IPS-18a (cell line): ENCODE results near the gene SELENOS.

Experiments used
- H3K27ac ChIP-seq: one replicate; pipeline ENCODE4 v1.5.1; 2013; ENCODE audit warnings: low read length
- H3K27me3 ChIP-seq: one replicate; pipeline ENCODE4 v1.6.1; 2013; ENCODE audit warnings: mild to moderate bottlenecking, low read length; ENCODE audit not compliant: control insufficient read depth, insufficient read depth
- H3K36me3 ChIP-seq: one replicate; pipeline ENCODE4 v1.6.1; 2013; ENCODE audit warnings: low read depth, low read length; ENCODE audit not compliant: control insufficient read depth
- H3K4me1 ChIP-seq: one replicate; pipeline ENCODE4 v1.6.1; 2013; ENCODE audit warnings: low read depth, low read length; ENCODE audit not compliant: control insufficient read depth
- H3K4me3 ChIP-seq: one replicate; pipeline ENCODE4 v1.5.1; 2013; ENCODE audit warnings: low read length
- H3K9ac ChIP-seq: one replicate; pipeline ENCODE4 v1.6.1; 2013; ENCODE audit warnings: mild to moderate bottlenecking, low read length, moderate library complexity
- H3K9me3 ChIP-seq: one replicate; pipeline ENCODE4 v1.6.1; 2013; ENCODE audit warnings: low read depth, low read length; ENCODE audit not compliant: control insufficient read depth

Gene SELENOS

DNA sequence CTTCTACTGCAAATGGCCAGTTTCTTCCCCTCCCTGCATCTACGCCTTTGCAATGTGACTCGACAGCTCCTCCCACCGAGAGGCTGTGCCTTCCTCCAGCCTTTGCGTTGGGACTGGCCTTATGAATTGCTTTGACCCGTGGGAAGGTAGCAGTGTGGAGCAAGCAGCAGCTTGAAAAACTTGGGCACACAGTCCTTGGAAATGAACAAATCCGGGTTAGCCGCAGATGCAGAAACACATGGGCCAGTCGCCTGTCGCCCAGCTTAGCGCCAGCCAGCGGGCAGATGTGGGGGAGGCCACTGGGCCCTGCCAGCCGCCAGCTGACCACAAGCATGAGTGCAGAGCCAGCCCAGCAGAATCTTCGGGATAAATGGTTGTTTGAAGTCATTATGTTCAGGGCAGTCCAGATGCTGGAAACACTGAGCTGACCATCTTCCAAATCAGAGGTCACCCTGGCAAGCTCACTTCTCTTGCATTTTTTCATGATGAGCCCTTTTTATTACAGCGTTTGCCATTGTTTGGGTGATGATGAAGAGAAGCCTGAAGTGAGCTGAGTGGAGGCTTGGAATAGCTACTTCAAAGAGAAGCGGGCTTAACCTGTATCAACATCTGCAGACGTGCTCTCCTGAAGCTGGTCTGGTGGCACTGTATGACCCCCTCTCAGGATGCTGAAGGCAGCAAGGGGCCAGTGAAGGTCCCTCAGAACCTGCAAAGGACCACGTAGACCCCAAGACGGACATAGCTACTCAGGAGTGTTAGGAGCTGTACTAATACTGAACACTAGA, 9.8 kb downstream of the SELENOS start:
- H3K4me1 ChIP-seq = peaks cover 3% of the 10 kb centered on the region
- no peak overlapping the region for H3K9ac ChIP-seq

DNA sequence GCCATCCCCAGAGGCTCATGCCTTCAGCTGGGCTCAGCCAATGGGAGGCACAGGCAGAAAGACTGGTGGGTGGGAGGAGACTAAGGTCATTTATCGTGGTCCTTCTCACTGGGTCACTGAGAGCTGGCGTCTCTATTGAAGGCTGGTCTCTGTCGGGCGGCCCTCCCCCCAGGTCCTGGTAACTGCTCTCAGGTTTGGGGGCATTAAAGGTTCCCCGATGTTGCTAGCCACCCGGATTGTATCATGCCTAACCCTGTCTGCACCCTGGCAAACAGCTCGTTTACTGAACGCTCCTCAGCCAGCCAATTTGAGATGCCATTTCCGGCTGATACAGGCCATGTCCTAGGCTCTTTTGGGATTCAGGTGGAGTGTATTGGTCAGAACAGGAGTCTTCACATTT, 10.5 kb downstream of the SELENOS start:
- Histone ChIP-seq H3K27ac (no peak overlapping the region), H3K9ac (no peak overlapping the region), H3K9me3 (no peaks in the 10 kb centered on the region), H3K36me3 (peaks cover 16% of the 10 kb centered on the region), H3K27me3 (no peaks in the 10 kb centered on the region), H3K4me3 (no peak overlapping the region), H3K4me1 (peaks cover 3% of the 10 kb centered on the region)

More for the DNA sequence above, 9.8 kb downstream of the SELENOS start:
- no peak overlapping the region for H3K4me3 ChIP-seq
- H3K36me3 ChIP-seq = peaks cover 23% of the 10 kb centered on the region
- no peak overlapping the region for H3K27ac ChIP-seq
- no peaks in the 10 kb centered on the region for H3K9me3 ChIP-seq
- H3K27me3 ChIP-seq = no peaks in the 10 kb centered on the region

DNA sequence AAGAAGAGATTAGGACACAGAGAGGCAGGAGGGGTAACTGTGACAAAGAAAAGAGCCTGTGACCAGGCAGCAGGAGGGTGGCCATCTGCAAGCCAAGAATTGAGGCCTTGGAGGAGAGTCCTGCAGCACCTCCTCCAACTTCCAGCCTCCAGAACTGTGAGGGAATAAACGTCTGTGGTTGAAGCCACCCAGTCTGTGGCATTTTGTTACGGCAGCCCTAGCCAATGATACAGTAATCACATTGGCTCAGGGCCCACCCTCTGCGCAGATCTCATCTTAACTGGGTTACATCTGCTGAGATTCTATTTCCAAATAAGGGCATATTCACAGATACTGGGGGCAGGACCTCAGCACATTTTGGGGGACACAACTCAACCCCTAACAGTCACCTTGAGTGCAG, 11.3 kb downstream of the SELENOS start:
- H3K27ac ChIP-seq = no peak overlapping the region
- H3K36me3 ChIP-seq = peaks cover 8% of the 10 kb centered on the region
- H3K4me3 ChIP-seq = no peak overlapping the region
- no peaks in the 10 kb centered on the region for H3K27me3 ChIP-seq
- H3K9me3 ChIP-seq = no peaks in the 10 kb centered on the region
- peaks cover 3% of the 10 kb centered on the region for H3K4me1 ChIP-seq
- H3K9ac ChIP-seq = no peak overlapping the region

DNA sequence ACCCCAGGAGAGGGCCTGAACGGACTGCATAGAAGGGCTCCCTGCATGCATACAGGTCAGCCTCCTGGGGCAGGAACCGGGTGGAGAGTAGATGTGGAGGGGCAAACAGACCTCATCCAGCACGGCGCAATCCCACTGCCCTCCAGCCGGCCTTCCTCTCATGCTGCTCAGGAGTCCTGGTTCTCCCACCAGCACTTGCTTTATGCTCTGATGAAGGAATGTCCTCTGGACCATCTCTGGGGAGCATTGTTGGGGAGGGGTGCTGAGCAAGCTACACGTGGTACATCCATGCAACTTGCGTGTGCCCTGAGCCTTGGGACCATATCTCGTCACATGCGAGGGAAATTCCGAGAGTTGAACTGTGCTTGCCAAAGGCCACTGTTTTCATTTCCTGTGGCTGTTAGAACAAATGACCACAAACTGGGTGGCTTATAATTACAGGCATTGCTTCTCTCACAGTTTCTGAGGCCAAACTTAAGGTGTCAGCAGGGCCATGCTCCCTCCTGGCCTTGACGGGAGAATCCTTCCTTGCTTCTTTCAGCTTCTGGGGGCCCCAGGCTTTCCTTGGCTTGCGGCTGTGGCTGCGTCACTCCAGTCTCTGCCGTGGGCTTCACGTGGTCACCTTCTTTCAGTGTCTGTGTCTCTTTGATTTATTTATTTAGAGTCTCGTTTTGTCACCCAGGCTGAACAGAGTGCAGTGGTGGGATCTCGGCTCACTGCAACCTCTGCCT, 12.2 kb downstream of the SELENOS start:
- H3K27ac ChIP-seq = no peak overlapping the region
- no peaks in the 10 kb centered on the region for H3K9me3 ChIP-seq
- H3K27me3 ChIP-seq = no peaks in the 10 kb centered on the region
- H3K36me3 ChIP-seq = no peaks in the 10 kb centered on the region
- no peak overlapping the region for H3K9ac ChIP-seq
- H3K4me1 ChIP-seq = peaks cover 3% of the 10 kb centered on the region
- no peak overlapping the region for H3K4me3 ChIP-seq

DNA sequence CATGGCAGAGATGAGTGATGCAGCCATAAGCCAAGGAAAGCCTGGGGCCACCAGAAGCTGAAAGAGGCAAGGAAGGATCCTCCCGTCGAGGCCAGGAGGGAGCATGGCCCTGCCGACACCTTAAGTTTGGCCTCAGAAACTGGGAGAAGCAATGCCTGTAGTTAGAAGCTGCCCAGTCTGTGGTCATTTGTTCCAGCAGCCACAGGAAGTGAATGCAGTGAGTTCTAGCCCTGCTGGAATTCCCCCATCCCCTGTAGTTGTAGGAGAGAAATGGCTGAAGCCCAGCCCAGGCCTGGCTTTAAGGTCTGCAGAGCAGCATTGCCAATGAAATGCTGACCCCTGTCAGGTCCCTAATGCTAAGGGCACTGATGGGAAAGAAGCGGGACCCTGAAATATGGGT, 13.3 kb downstream of the SELENOS start:
- H3K9ac ChIP-seq = no peak overlapping the region

DNA sequence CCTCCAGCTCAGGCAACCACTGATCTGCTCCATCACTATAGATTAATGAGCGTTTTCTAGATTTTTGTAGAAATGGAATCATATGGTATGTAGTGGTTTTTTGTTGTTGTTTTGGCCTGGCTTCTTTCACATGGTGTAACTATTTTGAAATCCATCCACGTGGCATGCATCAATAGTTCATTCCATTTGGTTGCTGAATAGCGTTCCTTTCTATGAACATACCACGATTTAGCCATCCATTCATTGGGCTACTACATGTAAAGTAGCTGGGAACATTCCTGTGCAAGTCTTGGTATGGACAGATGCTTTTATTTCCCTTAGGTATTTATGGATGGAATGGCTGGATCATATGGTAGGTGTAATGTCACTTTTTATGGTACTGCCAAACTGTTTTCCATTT, 14.7 kb downstream of the SELENOS start:
- H3K9ac ChIP-seq = no peak overlapping the region

More for the DNA sequence above, 13.3 kb downstream of the SELENOS start:
- H3K27me3 ChIP-seq = no peaks in the 10 kb centered on the region
- no peaks in the 10 kb centered on the region for H3K9me3 ChIP-seq
- H3K36me3 ChIP-seq = no peaks in the 10 kb centered on the region
- H3K4me3 ChIP-seq = no peak overlapping the region
- H3K27ac ChIP-seq = no peak overlapping the region
- H3K4me1 ChIP-seq = peaks cover 3% of the 10 kb centered on the region

DNA sequence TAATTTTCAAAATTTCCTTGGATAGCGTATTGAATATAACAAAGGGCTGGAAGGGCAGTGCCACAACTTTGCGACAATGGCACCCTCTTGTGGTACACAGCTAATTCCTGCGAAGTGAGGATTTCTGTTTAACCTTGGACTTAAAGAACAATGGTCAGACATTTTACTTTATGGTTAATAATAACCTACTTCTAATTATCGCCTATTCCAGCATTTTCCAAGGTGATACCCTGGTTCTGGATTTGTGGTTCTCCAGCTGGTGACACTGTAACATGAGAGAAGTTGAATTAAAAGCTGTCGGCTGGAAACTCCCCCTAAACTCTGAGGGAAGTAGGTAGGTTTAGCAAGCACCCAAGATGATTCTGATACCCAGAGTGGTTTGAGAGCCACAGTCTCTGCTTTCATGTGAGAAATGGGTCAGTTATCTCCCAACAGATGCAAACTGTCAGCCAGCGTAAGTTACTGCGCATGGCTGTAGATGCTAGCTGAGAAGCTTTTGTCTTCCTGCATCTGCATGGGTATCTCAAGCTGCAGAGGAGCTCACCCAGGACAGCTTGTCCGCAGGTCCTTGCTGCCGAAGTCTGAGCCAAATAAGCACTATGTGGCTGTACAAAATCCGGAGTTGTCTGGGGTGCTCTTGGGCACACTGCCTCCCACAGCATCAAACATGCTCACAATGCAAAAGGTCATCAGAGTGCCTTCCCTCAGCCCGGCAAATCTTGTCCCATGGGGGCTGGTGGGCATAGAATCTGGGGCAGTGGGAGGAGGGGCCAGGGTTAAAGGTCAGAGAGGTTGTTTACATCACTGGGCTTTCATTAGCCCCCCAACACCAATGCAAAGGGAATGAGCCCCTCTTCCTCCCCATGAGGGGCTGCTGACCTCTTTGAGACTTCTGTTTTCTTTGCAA, 18.8 kb downstream of the SELENOS start:
- H3K4me1 ChIP-seq = peaks cover 9% of the 10 kb centered on the region
- H3K9me3 ChIP-seq = no peaks in the 10 kb centered on the region
- H3K27me3 ChIP-seq = no peaks in the 10 kb centered on the region
- no peaks in the 10 kb centered on the region for H3K36me3 ChIP-seq
- H3K27ac ChIP-seq = no peak overlapping the region
- H3K9ac ChIP-seq = no peak overlapping the region
- no peak overlapping the region for H3K4me3 ChIP-seq

More for the DNA sequence above, 14.7 kb downstream of the SELENOS start:
- Histone ChIP-seq H3K4me3 (no peak overlapping the region), H3K9me3 (no peaks in the 10 kb centered on the region), H3K27ac (no peak overlapping the region), H3K4me1 (peaks cover 7% of the 10 kb centered on the region), H3K36me3 (no peaks in the 10 kb centered on the region), H3K27me3 (no peaks in the 10 kb centered on the region)

DNA sequence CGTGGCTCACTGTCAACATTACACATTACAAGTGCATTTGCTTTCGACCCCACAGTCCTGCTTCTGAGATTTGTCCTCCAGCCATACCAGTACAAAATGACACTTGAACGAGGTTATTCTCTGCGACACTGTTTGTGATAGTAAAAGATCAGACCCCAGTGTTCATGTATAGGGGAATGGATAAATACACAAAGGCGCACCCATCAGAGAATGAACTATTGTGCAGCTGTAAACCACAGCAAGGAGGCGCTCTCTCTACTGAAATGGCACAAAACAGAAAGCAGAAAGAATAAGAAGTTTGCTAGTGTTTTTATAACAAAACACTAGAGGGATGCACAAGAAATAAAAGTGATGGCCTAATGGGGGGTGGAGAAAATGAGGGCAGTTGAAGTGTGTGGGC, 20.5 kb downstream of the SELENOS start:
- H3K27me3 ChIP-seq = peaks cover 11% of the 10 kb centered on the region
- H3K4me3 ChIP-seq = no peak overlapping the region
- no peaks in the 10 kb centered on the region for H3K36me3 ChIP-seq
- no peak overlapping the region for H3K27ac ChIP-seq
- H3K4me1 ChIP-seq = peaks cover 12% of the 10 kb centered on the region
- no peaks in the 10 kb centered on the region for H3K9me3 ChIP-seq
- H3K9ac ChIP-seq = no peak overlapping the region

DNA sequence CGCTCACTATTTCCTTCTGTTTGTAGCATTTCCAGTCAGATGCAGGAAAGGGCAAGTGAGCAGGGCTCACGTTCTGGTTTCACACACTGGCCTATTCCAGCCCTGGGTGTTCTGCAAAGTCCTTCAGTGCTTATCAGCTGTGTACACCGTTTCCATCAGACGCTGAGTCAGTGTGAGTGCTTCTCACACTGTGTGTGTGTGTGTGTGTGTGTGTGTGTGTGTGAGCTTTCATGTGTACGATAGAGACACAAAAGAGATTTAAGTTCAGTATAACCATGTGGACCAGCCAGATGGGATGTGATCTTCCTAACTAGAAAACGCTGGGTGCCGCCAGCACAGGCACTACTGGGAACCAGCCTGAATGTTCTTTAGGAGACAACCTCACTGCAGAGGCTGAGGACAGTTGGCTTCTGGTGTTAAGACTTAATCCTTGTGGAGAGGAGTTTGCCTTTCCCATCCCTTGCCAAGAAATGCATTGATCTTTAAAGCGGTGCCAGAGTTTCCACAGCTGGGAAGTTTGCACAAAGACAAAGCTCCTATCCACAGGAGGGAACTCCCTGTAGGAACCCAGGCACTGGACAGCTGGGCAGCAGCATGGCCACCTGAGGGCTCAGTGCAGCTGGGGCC, 21.6 kb downstream of the SELENOS start:
- Histone ChIP-seq H3K36me3 (no peaks in the 10 kb centered on the region), H3K4me3 (no peak overlapping the region), H3K27me3 (peaks cover 11% of the 10 kb centered on the region), H3K27ac (no peak overlapping the region), H3K9ac (no peak overlapping the region), H3K4me1 (peaks cover 12% of the 10 kb centered on the region), H3K9me3 (no peaks in the 10 kb centered on the region)

DNA sequence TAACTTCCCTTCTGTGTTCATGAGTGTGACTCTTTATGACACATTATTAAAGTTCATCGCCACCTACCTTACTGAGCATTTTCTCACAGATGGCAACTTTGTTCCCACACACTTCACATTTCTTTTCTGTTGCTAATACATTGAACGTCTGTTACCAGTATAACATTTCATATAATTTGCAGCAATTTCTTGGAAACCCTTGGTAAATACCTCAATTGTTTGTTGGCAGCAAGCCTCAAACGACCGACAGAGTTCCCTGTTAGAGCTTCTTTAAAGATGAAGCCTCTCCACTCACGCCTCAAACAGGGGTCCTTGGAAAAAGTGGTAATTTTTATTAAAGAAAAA, 22.3 kb downstream of the SELENOS start:
- H3K4me3 ChIP-seq = no peak overlapping the region
- H3K9me3 ChIP-seq = no peaks in the 10 kb centered on the region
- no peak overlapping the region for H3K9ac ChIP-seq
- peaks cover 11% of the 10 kb centered on the region for H3K27me3 ChIP-seq
- H3K36me3 ChIP-seq = no peaks in the 10 kb centered on the region
- peaks cover 12% of the 10 kb centered on the region for H3K4me1 ChIP-seq
- no peak overlapping the region for H3K27ac ChIP-seq
